ENCODE data around the gene PCBP3.

The PCBP3 gene

GRCh38 chr21:45780647-45781046, 137.1 kb downstream of the PCBP3 start:
- Histone ChIP-seq H3K9me2 (replicated peaks; ENCODE audit: insufficient read depth, low read length) (no peaks in the 10 kb centered on the region), H3K79me2 (ENCODE audit: insufficient read depth, low read length) (no peaks in the 10 kb centered on the region), H3K27me3 (ENCODE audit: low read length) (0 out of 2 replicates have a peak, but pooled peaks cover 2% of the 10 kb centered on the region), H3K4me2 (ENCODE audit: low read depth, low read length, poor library complexity, severe bottlenecking) (no peak overlapping the region), H4K20me1 (ENCODE audit: low read depth, low read length) (no peaks in the 10 kb centered on the region), H3K9me3 (ENCODE audit: insufficient read depth, low read length) (no peaks in the 10 kb centered on the region), H3F3A (ENCODE audit: insufficient read depth) (no peaks in the 10 kb centered on the region), H3K36me3 (ENCODE audit: low read length) (no peaks in the 10 kb centered on the region), H3K9ac (ENCODE audit: low read length) (no peak overlapping the region), H2AFZ (ENCODE audit: low read depth, low read length, severe bottlenecking) (no peak overlapping the region), H3K4me3 (ENCODE audit: insufficient read depth, low read length, poor library complexity, severe bottlenecking) (no peak overlapping the region), H3K27ac (ENCODE audit: low read depth, low read length) (no peak overlapping the region)
- TF ChIP-seq EZH2phosphoT487 (conservative IDR thresholded peaks at IDR 0.05; ENCODE audit: low read length), result no peak
- TF ChIP-seq CTCF (IDR thresholded peaks at IDR 0.05; ENCODE audit: insufficient read depth, low read length, poor library complexity, severe bottlenecking), result no peak

- no peak overlapping the region for H3K9ac ChIP-seq (ENCODE audit: low read length)
Measured at GRCh38 chr21:45781741-45782140, 138.2 kb downstream of the PCBP3 start.

GRCh38 chr21:45786660-45787059, 143.1 kb downstream of the PCBP3 start:
- H4K20me1 ChIP-seq (ENCODE audit: low read depth, low read length), result no peaks in the 10 kb centered on the region
- H3F3A ChIP-seq (ENCODE audit: insufficient read depth), result no peaks in the 10 kb centered on the region
- H3K4me3 ChIP-seq (ENCODE audit: insufficient read depth, low read length, poor library complexity, severe bottlenecking), result no peak overlapping the region
- H3K27ac ChIP-seq (ENCODE audit: low read depth, low read length), result no peak overlapping the region
- no peaks in the 10 kb centered on the region for H3K9me3 ChIP-seq (ENCODE audit: insufficient read depth, low read length)
- no peak overlapping the region for H3K4me2 ChIP-seq (ENCODE audit: low read depth, low read length, poor library complexity, severe bottlenecking)
- no peak overlapping the region for H2AFZ ChIP-seq (ENCODE audit: low read depth, low read length, severe bottlenecking)
- TF ChIP-seq EZH2phosphoT487 (conservative IDR thresholded peaks at IDR 0.05; ENCODE audit: low read length) (no peak), CTCF (IDR thresholded peaks at IDR 0.05; ENCODE audit: insufficient read depth, low read length, poor library complexity, severe bottlenecking) (no peak)
- H3K27me3 ChIP-seq (ENCODE audit: low read length), result no peaks in the 10 kb centered on the region
- no peaks in the 10 kb centered on the region for H3K9me2 ChIP-seq (replicated peaks; ENCODE audit: insufficient read depth, low read length)
- H3K79me2 ChIP-seq (ENCODE audit: insufficient read depth, low read length), result no peaks in the 10 kb centered on the region
- H3K36me3 ChIP-seq (ENCODE audit: low read length), result no peaks in the 10 kb centered on the region
- H3K9ac ChIP-seq (ENCODE audit: low read length), result no peak overlapping the region

More at GRCh38 chr21:45781741-45782140, 138.2 kb downstream of the PCBP3 start:
- TF ChIP-seq EZH2phosphoT487 (conservative IDR thresholded peaks at IDR 0.05; ENCODE audit: low read length) (no peak), CTCF (IDR thresholded peaks at IDR 0.05; ENCODE audit: insufficient read depth, low read length, poor library complexity, severe bottlenecking) (no peak)
- no peak overlapping the region for H3K4me2 ChIP-seq (ENCODE audit: low read depth, low read length, poor library complexity, severe bottlenecking)
- no peak overlapping the region for H3K27ac ChIP-seq (ENCODE audit: low read depth, low read length)
- H3K79me2 ChIP-seq (ENCODE audit: insufficient read depth, low read length), result no peaks in the 10 kb centered on the region
- no peaks in the 10 kb centered on the region for H3K9me3 ChIP-seq (ENCODE audit: insufficient read depth, low read length)
- H3K4me3 ChIP-seq (ENCODE audit: insufficient read depth, low read length, poor library complexity, severe bottlenecking), result no peak overlapping the region
- H2AFZ ChIP-seq (ENCODE audit: low read depth, low read length, severe bottlenecking), result no peak overlapping the region
- H3K36me3 ChIP-seq (ENCODE audit: low read length), result no peaks in the 10 kb centered on the region
- 0 out of 2 replicates have a peak, but pooled peaks cover 2% of the 10 kb centered on the region for H3K27me3 ChIP-seq (ENCODE audit: low read length)
- no peaks in the 10 kb centered on the region for H3K9me2 ChIP-seq (replicated peaks; ENCODE audit: insufficient read depth, low read length)
- no peaks in the 10 kb centered on the region for H4K20me1 ChIP-seq (ENCODE audit: low read depth, low read length)
- no peaks in the 10 kb centered on the region for H3F3A ChIP-seq (ENCODE audit: insufficient read depth)

Measured in SU-DHL-6 (cell line).